GM21528 (cell line): ENCODE results near the gene FRK.
"Not testable (repeated sequence)": the region's sequence is repeated elsewhere in the genome, so short reads cannot be mapped to it uniquely, and the experiment has no call there.

Source experiments
- ATAC-seq: cut with Tn5 transposase; IDR thresholded peaks from one replicate; pipeline ENCODE4 v1.9.1; 2021; ENCODE audit warnings: mild to moderate bottlenecking, moderate library complexity; ENCODE audit not compliant: unreplicated experiment, low FRiP score

Gene FRK

GRCh38 chr6:116010790-116011401, 49.8 kb downstream of the FRK start:
- peak; percentile 54 for ATAC-seq

GRCh38 chr6:116010386-116010785, 50.3 kb downstream of the FRK start:
- no peak for ATAC-seq

GRCh38 chr6:116008470-116009243, 52.0 kb downstream of the FRK start:
- peak; percentile 67 for ATAC-seq

- no peak for ATAC-seq
Measured at GRCh38 chr6:116004841-116005815, 55.6 kb downstream of the FRK start.

DNA sequence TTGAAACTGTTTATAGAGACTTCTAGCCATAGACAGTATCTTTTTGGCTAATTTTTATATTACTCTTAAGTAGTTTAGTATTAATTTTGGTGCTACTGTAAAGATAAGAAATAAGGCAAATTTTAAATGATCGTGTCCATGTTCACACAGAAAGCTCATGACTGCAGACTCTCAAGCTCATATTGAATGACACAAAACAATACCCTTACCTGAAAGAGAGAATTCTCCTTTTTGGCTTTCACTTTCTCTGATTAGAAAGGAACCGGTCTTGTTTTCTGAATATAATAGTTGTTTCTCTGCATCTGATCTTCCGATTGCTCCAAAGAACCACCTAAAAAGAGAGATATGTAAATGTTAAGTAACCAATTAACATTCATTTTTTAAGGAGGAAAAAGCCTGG, 57.0 kb downstream of the FRK start:
- ATAC-seq = peak; percentile 94

DNA sequence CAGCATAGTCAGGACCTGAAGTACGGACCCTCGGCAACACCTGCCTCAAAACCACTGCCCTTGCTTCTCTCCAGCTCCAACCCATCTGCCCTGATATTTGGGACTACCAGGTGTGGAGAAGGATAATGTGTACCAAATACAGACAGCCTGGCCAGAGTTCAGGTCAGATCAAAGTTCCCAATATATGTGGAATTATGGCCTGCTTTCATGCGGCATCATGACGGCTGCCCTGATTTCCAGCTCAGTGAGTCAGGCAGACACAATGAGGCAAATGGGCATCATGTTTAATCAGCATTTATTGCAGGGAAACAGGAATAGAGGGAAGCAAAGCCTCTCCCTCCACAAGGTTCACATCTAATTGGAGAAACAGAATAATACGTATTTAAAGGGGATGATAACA, 57.9 kb downstream of the FRK start:
- ATAC-seq = no peak

DNA sequence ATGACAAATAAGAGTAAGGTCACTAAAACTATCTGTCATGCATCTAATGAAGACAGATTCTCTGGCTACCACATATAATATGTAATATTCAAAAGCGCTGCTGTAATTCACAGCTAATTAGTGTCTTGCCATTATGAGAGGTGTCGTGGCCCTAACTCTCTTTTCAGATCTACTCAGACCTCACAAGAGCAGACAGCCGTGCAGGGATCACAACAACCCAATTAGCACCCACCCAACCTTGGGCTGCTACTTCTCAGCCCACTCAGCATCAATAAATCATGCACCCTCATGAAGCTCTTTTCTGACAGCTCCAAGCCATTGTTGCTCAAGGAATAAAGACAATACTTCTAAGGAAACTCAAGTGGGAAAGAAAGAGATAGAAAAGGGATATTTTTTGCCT, 61.5 kb downstream of the FRK start:
- no peak for ATAC-seq

DNA sequence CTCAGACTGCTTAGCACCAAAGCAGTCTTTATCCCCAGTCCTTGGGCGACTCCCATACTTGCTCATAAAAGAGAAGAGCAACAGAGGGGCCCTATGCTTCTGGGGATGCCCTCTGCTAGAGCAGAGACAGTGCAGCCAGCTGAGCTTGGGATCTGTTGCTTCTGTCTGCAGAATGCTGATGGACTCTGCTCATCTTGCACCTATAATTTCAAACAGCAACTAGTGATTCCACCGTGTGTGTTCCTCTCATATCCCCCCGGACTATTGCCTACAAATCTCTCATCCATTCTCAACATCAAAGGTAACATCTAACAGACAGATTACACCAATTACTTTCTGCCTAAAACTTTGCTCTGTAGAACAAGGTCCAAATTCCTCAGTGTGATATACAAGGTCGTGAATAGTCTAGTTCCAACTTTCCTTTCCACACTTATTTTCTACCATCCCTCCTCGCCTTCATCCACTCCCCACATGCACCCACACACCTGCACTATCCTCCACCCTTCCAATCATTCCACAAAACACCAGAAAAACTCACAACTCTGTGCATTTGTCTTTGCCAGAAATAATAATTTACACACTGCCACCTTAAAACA, 62.6 kb downstream of the FRK start:
- ATAC-seq = no peak

- no peak for ATAC-seq
Measured at GRCh38 chr6:115986026-115986425, 74.7 kb downstream of the FRK start.

DNA sequence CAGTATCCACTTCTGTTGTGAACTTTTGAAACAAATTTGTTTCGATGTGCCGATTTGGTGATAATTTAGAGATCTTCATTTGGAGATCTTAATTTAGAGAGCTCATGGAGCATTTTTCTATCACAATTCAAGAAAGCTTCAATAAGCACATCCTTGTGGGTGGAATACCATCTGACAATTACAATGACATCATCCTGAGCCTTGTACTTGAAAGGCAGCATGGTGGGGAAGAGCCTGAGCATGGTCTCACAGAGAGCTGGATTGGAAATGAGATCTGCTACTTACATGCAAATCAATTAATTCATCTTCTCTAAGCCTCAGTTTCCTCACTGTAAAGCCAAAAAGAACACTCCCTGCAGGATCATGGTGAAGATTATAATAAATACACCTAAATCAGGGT, 75.9 kb downstream of the FRK start:
- no peak for ATAC-seq

DNA sequence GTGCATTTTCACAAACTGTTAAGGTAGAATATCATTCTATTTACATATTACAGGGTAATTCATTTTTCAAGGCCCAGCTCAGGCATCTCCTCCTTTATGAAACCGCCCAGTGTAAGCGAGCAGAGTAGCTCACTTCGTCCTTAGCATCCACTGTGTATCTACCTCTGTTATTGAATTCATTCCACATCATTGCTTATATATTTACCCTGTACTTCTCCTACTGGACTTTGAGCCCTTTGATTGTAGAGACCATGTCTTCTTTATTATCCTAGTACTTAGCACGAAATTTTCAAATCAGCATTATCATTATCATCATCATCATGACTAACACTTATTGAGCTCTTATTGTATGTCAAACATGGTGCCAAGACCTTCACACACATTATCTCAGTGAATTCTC, 76.7 kb downstream of the FRK start:
- no peak for ATAC-seq

- no peak for ATAC-seq
Measured at GRCh38 chr6:115982453-115982852, 78.2 kb downstream of the FRK start.

DNA sequence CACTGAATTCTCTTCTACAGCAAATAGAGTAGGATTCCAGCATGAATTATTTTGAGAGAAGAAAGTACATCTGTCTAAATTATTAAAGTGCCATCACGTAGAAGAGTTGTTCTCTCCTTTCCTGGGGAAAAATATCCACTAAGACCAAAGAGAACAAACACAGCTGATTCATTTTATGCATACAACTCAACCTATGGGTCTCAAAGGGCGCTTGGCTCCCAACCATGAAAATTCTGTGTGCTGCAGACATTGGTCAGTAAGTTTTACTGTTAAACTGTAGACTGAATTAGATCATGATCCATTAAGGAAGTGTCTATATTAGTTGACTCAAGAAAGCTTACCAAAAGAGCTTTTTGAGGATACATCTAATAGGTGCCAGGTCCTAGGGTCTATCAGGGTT, 83.5 kb downstream of the FRK start:
- no peak for ATAC-seq

GRCh38 chr6:115976321-115976870, 84.3 kb downstream of the FRK start:
- ATAC-seq = no peak

DNA sequence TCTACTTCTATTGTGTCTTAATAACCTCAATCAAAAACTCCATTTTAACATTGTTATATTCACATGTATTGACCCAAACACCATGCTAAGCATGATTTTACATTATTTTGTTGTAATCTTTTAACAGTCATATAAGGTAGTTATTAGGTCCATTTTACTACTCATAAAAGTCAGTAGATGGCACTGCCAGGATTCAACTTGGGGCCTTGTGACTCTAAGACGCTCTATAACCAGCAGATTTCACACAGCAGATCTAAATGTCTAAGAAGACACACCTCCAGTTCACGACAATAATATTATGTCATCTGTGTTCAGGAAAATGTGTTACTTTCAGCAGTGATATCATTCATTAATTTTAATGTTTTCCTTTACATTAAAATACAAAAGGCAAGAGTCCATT, 88.0 kb downstream of the FRK start:
- ATAC-seq = no peak

DNA sequence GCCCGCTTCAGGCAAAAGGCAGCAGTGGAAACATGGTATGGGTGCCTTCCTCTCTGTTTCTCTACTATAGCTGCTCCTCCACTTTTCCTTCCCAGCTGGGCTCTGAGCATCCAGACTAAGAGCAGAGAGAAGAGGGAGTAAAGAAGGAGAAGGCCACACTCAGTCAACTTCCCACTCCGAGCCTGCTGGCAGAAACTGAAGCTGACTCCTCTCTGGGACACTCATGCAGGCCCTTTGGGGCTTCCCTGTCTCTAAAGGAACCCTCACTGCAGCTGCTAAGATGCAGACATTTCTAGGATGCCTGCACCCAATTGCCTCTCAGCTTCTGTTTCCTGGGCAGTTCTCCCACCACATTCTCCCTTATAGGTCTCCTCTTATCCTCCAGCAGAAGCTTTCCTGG, 88.9 kb downstream of the FRK start:
- ATAC-seq = no peak

- ATAC-seq = no peak
Measured at GRCh38 chr6:115969930-115970273, 90.8 kb downstream of the FRK start.

DNA sequence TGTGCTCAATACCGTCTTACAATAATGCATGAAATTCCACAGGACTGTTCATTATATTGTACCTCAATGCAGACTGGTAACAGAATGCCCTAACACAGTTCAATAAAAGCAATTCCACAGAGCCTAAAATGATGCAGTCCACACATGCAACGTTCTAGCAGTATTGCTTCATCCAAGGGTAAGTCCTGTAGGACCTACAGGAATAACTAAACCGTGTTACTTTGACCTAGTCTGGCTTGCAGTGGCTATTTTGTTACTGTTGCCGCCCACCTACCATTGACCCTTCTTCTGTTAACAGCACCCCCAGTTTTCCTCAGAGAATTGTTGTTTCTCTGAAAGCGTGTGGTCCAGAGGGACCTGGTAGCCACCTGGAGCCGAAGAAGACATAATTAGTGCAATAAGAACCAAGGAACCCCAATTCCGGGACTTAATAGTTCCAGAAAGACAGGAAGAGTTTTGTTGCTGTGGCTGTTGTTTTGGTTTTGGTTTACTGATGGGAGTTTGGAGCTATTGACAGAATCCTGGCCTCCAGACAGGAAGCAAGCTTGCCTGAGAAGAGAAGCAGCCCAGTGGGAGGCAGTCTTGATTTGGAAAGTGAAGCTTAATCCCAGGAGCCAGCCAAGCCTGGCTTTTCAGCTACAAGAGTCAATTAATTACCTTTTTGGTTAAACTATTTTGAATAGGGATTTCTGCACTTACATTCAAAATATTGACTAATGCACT, 91.3 kb downstream of the FRK start:
- ATAC-seq = no peak

DNA sequence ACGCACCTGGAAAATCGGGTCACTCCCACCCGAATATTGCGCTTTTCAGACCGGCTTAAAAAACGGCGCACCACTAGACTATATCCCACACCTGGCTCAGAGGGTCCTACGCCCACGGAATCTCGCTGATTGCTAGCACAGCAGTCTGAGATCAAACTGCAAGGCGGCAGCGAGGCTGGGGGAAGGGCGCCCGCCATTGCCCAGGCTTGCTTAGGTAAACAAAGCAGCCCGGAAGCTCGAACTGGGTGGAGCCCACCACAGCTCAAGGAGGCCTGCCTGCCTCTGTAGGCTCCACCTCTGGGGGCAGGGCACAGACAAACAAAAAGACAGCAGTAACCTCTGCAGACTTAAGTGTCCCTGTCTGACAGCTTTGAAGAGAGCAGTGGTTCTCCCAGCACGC, 100.4 kb downstream of the FRK start:
- not testable (repeated sequence) for ATAC-seq

- no peak for ATAC-seq
Measured at GRCh38 chr6:115958958-115959357, 101.7 kb downstream of the FRK start.
